HG02981 (cell line): ENCODE data around the gene VWC2L.

Source experiments
- ATAC-seq: cut with Tn5 transposase; IDR thresholded peaks from one replicate; pipeline ENCODE4 v1.9.1; 2021; ENCODE audit warnings: mild to moderate bottlenecking, moderate library complexity; ENCODE audit not compliant: unreplicated experiment

VWC2L gene

GRCh38 chr2:214465363-214466146, 54.7 kb downstream of the VWC2L start:
- ATAC-seq, result no peak

- ATAC-seq, result no peak
Measured at GRCh38 chr2:214469728-214470127, 58.9 kb downstream of the VWC2L start.

- ATAC-seq, result no peak
Measured at GRCh38 chr2:214471382-214471781, 60.5 kb downstream of the VWC2L start.

- ATAC-seq, result no peak
Measured at GRCh38 chr2:214471990-214472389, 61.1 kb downstream of the VWC2L start.

- no peak for ATAC-seq
Measured at GRCh38 chr2:214477305-214477704, 66.5 kb downstream of the VWC2L start.

- ATAC-seq, result no peak
Measured at GRCh38 chr2:214481204-214481603, 70.3 kb downstream of the VWC2L start.

- no peak for ATAC-seq
Measured at GRCh38 chr2:214482728-214483127, 71.9 kb downstream of the VWC2L start.

- ATAC-seq, result no peak
Measured at GRCh38 chr2:214484239-214484638, 73.4 kb downstream of the VWC2L start.

- no peak for ATAC-seq
Measured at GRCh38 chr2:214484701-214485100, 73.8 kb downstream of the VWC2L start.

- no peak for ATAC-seq
Measured at GRCh38 chr2:214489181-214489580, 78.3 kb downstream of the VWC2L start.

GRCh38 chr2:214489702-214490101, 78.8 kb downstream of the VWC2L start:
- ATAC-seq, result no peak

- ATAC-seq, result no peak
Measured at GRCh38 chr2:214492152-214492551, 81.3 kb downstream of the VWC2L start.

- ATAC-seq, result no peak
Measured at GRCh38 chr2:214492608-214493007, 81.8 kb downstream of the VWC2L start.

GRCh38 chr2:214497489-214497888, 86.6 kb downstream of the VWC2L start:
- no peak for ATAC-seq

- no peak for ATAC-seq
Measured at GRCh38 chr2:214503568-214503967, 92.7 kb downstream of the VWC2L start.

GRCh38 chr2:214504599-214505376, 93.9 kb downstream of the VWC2L start:
- ATAC-seq, result no peak

- ATAC-seq, result no peak
Measured at GRCh38 chr2:214507032-214507431, 96.2 kb downstream of the VWC2L start.

- no peak for ATAC-seq
Measured at GRCh38 chr2:214514704-214515103, 103.8 kb downstream of the VWC2L start.

GRCh38 chr2:214515111-214515510, 104.3 kb downstream of the VWC2L start:
- ATAC-seq, result no peak

GRCh38 chr2:214519258-214519818, 108.5 kb downstream of the VWC2L start:
- no peak for ATAC-seq

- no peak for ATAC-seq
Measured at GRCh38 chr2:214529021-214529420, 118.2 kb downstream of the VWC2L start.

GRCh38 chr2:214529514-214529913, 118.7 kb downstream of the VWC2L start:
- no peak for ATAC-seq
